DMS53 treated with DMSO at 0.1 percent for 48 hours (cell line): ENCODE data around the gene LPCAT4.
"Not testable (repeated sequence)": the region's sequence is repeated elsewhere in the genome, so short reads cannot be mapped to it uniquely, and the experiment has no call there.

ENCODE experiments used
- DNase-seq: peaks from one replicate; lab custom pipeline; 2025; ENCODE audit not compliant: unreplicated experiment; lab: John Stamatoyannopoulos, UW

LPCAT4 gene, protein sequence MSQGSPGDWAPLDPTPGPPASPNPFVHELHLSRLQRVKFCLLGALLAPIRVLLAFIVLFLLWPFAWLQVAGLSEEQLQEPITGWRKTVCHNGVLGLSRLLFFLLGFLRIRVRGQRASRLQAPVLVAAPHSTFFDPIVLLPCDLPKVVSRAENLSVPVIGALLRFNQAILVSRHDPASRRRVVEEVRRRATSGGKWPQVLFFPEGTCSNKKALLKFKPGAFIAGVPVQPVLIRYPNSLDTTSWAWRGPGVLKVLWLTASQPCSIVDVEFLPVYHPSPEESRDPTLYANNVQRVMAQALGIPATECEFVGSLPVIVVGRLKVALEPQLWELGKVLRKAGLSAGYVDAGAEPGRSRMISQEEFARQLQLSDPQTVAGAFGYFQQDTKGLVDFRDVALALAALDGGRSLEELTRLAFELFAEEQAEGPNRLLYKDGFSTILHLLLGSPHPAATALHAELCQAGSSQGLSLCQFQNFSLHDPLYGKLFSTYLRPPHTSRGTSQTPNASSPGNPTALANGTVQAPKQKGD

DNA sequence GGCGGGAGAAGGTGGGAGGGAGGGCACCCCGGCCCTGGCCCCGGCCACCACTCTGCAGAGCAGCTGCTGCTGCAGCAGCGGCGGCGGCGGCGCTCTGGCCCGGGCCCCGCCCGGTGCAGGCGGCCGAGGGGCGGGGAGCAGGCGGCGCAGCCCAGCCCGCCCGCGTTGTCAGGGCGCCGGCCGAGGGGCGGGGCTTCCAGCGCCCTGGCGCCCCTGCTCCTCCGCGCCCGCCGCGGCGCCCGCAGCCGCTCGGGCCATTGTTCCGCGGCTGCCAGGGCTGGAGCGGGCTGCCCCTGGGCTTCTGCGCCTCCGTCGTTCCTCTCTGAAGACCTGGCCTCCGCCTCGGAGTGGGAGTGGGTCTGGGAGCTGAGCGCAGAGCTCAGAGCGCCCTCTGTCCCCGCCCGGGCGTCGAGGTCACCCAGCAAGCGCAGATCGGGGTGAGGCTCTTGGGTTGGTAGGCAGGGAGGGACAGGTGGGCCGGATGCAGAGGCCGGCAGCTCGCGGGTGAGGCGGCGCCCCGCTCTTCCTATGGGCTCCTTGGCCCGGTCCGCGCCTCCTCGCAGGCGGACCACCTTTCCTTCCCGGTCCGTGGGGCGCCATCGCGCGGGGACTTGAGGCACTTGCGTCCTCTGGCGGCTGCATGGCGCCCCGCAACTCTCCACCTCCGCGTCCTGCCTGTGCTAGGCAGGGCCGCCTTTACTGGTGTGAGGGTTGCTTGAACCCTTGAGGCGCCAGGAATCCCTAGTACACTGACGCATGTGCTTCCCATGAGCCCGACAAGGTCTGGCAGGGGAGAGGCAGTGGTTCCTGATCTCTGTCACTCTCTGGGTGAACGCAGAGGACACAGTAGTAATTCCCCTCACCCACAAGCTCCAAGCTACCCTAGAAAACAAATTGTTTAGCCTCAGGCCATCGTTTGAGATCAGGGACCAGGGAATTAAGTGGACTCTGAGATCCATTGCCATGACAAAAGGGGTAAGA, at the start of gene LPCAT4:
Gene LPCAT4 (minus strand): TSS at position 96 of the 981 bp plus-strand sequence. CDS start 96 bp downstream, outside the sequence.
- DNase-seq, result peak; percentile 50

DNA sequence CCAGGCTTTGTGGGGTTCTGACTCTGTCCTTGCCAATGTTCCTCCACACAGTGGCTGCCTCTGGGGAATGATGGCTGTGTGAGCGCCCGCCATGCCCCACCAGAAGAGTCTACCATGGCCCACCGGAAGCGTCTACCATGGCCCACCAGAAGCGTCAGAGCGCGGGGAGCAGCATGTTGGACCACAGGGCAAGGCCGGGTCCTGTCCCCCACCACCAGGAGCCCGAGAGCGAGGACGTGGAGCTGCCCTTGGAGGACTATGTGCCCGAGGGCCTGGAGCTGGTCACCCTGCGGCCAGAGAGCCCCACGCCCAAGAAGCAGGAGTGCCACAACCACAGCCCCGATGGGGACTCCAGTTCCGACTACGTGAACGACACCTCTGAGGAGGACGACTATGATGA, 42.5 kb upstream of the LPCAT4 start:
- not testable (repeated sequence) for DNase-seq

DNA sequence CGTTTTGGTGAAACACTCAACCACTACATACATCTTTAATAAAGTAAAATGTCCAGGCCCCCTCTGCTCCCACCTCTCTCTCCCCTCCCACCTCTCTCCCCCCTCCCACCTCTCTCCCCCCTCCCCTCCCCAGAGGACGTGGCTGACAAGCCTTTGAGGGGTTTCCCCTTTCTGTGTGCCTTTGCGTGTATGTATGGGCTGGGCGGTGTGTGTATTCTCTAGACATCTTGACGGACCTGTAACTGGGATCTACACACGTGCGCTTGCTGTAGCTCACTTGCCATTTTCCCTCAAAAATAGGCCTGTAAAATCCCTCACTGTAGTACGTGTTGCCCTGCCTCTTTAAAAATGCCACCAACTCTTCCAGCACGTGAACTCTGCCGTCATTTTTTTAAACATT, 42.0 kb upstream of the LPCAT4 start:
- DNase-seq, result not testable (repeated sequence)

DNA sequence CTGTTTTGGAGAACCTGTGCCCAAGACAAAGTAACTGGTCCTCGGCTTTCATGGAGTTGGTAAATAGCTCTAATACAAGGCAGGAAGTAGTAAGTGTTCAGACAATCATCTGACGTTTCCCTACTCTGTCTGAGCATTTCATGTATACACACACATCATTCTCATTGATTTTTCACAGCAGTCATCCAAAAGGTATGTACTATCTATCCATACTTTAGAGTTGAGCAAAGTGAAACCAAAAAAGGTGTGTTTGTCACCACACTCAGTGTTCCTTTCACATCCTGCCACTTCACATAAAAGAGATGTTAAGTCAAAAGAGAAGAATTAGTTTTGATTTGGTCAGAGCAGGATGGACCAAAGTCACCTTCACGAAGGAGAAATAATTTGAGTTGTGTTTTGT, 36.9 kb upstream of the LPCAT4 start:
- not testable (repeated sequence) for DNase-seq

DNA sequence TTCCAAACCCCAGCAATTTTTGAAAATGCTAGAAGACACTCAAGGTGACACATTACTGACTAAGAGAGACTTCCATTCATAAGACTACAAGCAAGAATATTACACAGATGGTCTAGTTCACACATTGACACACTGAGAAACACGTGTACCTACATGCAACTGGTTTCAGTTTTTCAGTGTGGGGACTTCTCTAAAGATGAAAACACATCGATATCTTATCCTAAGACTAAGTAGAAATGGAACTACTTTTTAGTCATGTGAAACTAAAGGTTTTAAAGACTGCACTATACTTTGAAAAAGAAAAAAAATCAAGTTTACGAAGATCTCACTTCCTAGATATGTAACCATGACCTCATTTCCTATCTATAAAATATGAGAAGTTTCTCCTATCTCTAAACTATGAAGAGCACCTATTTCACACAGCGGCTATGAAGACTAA, 36.2 kb upstream of the LPCAT4 start:
- not testable (repeated sequence) for DNase-seq

DNA sequence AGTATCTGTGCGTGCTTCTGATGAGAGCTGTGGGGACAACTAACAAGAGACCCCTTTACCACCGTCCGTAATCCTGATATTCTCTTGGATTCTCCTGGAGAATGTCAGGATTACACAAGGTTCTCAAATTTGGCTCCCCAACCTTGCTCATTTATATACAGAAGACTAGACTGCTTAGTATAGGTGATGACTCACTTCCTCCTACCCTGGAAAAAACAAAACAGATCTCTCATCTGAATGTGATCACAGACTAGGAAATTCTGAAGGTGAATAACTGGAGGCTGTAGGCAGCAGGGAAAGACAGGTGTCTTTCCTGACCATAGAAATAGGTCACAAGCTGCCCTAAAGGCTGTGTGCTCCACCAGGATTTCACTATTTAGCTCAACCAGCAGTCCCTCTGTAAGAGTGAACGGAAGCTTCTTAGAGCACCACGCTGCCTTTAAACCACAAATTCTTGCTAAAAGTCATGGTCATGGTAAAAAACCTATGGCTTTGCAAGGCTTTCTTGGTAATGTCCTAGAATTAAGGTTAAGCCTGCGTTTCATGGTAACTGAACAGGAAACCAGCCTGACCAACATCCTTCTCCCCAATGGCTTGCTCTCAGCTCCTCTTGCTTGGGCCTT, 30.8 kb upstream of the LPCAT4 start:
- not testable (repeated sequence) for DNase-seq

DNA sequence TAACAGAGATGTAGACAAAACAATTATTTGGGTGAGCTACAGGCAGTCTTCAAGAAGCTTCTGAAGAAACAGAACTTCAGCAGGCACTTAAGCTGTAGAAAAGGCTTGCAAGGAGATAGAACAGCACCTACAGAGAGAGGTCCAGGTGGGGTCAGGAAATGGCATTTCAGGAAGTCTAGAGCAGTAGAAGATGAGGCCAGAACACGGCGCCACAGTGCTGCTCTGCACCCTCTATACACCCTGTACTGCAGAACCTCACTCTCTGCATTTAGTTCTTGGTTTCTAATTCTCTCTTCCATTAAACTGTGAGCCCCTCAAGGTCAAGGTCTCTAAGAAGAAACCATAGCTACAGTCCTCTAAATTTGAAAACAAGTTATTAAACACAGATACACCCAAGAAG, 26.0 kb upstream of the LPCAT4 start:
- DNase-seq, result not testable (repeated sequence)

DNA sequence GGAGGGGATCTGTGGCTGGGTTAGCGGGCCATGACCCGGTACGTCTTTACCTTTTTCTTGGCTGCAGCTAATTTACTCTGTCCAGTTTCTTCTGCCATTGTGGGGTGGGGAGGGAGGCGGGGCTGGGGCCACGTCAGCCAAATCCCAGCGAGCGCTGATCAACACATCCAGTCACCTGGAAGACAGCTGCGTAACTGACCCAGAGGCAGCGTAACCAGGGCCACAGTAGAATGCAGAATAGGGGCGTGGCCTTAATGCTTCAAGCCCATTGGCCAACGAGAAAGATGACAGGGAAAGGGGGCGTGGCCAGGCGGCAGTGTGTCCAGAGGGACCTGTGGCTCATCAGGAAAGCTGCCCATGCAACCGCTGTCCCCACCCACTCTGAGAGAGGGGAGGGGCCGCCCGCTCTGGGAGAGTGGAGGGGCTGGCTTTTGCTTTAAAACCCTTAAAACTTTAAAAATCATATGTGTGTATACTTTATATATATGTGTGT, 22.6 kb upstream of the LPCAT4 start:
- not testable (repeated sequence) for DNase-seq

DNA sequence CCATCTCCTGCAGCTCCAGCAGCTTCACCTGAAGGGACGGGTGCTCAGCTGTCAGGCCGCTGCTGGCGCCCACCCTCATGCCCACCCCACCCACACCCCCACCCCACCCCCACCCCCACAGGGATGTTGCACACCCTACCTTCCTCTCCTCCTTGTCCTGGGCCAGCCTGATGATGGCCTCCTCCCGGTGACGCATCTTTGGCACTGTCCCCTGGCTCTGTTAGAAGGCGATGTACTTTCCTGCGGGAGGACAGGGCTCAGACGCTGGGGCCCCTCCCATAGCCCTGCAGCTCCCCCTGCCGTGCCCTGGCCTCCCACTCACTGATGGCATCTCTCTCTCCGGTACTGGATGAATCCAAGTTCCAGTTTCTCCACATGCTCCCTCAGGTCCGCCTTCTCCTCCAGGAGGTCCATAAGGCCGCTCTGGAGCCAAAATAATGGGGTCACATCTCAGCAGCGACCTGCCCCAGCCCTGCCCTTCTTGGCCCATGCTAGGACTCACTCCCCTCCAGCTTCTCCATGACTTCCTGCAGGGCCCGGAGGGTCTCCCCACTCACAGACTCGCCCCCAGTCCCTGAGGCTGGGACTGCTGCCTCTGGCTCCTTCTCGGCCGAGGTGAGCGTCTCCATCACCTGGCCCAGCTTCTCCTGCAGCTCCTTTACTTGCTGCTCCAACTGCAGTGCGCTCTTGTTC, 15.0 kb upstream of the LPCAT4 start:
- DNase-seq, result not testable (repeated sequence)

DNA sequence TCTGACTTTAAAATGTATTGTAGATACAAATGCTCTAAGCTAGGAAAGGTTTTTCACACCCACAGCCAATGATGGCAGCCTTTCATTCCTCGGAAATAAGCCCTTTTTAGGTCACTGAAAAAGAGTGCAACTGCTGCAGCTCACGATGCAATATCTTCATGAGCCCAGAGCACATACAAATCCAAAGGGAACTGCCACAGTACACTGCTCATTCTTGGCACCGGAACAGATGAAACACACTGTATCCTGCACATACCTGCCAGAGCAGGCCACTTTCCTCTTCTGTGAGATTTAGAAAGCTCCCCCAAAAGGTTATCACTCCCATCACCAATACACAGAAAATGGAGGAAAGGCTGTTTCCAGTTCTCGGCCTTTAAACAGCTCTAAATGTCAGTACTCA, 13.5 kb upstream of the LPCAT4 start:
- not testable (repeated sequence) for DNase-seq

DNA sequence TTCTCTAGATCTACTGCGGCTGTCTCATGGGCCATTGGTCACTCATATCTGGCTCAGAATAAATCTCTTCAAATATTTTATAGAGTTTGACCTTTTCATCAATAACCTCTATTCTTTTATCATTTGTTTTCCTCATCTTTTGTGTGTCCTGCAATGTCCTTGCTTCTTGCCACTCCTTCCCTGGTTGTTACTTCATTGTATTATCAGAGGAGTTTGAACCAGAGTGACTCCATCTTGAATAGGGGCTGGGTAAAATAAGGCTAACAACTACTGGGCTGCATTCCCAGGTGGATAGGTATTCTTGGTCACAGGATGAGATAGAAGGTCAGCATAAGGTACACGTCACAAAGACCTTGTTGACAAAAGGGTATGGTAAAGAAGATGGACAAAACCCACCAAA, 9.9 kb upstream of the LPCAT4 start:
- DNase-seq, result no peak

DNA sequence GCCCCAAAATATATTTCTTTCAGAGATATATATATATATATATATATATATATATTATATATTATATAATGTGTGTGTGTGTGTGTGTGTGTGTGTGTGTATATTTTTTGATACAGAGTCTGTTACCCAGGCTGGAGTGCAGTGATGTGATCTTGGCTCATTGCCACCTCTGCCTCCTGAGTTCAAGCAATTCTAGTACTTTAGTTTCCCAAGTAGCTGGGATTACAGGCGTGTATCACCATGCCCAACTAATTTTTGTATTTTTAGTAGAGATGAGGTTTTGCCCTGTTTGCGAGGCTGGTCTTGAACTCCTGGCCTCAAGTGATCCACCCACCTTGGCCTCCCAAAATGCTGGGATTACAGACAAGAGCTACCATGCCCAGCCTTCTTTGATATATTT, 8.5 kb upstream of the LPCAT4 start:
- not testable (repeated sequence) for DNase-seq

DNA sequence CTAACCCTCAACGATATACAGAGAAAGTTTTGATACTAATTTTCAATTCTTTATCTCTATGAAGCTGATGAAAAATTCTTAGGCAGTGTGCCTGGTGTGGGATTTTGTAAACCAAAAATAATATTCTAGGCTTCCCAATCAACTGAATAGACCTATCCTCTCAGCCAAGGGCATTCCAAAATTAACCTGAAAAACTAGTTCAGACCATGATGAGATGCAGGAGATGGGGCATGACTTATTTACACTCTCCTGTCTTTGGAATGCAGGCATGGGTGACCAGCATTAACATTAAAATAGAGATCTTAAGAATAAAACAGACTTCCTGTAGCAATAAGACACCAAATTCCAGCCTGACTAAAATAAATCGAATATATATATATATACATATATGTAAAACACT, 7.8 kb upstream of the LPCAT4 start:
- no peak for DNase-seq

DNA sequence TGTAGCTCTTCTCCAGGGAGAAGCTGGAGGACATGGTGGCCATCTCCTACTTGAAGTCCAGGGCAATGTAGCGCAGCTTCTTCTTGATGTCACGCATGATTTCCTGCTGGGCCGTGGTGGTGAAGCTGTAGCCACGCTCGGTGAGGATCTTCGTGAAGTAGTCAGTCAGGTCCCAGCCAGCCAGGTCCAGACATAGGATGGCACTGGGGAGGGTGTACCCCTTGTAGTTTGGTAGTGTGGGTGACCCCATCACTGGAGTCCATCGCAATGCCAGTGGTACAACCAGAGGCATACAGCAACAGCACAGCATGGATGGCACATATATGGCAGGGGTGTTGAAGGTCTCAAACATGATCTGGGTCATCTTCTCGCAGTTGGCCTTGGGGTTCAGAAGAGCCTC, 7.0 kb upstream of the LPCAT4 start:
- DNase-seq, result no peak

DNA sequence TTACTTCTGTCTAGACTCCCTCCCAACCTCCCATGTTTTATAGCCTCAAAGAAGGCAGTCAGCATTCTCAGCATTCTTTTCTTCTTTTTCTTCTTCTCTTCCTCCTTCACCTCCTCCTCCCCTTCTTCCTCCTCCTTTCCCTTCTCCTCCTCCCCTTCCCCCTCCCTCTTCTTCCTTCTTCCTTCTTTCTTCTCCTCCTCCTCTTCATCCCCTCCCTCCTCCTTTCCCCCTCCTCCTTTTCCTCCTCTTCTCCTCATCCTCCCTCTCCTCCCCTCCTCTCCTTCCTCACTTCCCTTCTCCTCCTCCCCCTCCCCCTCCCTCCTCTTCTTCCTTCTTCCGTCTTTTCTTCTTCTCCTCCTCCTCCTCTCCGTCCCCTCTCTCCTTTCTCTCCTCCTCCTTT, 3.6 kb upstream of the LPCAT4 start:
- no peak for DNase-seq

DNA sequence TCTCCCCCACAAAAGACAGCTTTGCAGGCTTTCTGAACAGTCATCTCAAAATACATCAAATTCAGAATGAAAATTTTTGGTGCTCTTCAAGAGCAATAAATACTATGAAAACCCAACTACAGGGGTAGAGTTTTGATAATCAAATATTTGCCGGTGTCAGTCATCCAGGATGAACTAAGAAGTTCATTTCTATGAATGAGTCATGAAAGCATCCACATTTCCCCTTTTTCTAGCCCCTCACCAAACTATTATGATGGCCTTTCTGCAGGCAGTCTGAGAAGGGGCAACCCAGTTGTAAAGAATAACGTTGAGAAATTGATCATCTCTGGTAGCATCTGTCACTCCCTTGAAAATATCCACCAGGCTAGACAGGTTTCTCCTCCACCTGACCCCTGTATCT, 3.1 kb upstream of the LPCAT4 start:
- no peak for DNase-seq

DNA sequence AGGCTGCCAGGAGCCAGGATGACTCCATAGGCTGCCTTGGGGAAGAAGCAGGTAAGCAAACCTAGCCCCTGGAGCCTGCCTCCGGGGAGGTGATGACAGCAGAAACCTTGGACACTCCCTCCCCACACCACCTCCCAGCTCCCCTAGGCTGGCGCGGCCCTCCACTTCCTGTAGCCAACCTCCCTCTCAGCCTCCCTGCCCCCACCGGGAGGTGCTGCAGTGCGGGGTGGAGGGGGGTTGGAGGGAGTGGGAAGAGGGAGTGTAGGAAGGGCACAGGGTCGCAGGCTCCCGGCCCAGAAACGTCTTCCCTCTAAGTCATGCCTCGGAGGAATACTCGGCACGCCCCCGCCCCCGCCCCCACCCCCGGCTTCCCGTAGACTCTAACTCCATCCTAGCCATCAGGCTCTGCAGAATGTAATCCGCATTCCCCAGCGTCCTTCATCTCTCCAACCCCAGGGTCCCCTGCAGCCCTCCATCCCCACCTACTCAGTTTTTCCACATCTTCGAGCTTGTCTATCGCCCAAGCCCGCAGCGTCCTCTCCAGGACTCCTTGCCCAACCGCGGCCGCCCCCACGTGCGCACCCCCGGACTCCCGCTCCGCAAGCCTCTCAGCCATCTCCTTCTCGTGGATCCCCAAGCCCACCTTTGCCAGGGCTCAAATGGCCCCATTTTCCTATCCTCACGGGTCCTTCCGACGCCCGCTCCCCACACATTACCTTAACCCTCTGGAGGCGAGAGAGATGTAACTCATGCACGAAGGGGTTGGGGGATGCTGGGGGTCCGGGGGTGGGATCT, 528 bp downstream of the LPCAT4 start:
- DNase-seq, result peak; percentile 26

DNA sequence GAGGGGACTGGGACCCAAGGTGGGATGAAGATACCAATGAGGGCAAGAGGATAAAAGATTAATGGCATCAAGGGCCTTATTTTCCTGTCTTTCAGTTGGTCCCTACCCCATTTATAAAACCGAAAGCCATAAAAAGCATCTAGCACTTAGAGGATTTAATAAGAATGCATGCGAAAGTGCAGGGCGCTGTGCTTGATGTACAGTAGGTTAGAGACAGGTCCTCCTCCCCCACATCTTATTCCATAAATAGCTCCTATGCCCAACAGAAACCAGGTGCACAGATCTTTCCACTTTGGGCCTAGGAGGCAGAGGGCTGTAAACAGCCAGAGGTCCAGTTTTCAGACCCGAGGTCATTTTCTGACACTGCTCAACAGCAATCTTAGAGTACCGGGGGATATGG, 1.2 kb downstream of the LPCAT4 start:
- no peak for DNase-seq

DNA sequence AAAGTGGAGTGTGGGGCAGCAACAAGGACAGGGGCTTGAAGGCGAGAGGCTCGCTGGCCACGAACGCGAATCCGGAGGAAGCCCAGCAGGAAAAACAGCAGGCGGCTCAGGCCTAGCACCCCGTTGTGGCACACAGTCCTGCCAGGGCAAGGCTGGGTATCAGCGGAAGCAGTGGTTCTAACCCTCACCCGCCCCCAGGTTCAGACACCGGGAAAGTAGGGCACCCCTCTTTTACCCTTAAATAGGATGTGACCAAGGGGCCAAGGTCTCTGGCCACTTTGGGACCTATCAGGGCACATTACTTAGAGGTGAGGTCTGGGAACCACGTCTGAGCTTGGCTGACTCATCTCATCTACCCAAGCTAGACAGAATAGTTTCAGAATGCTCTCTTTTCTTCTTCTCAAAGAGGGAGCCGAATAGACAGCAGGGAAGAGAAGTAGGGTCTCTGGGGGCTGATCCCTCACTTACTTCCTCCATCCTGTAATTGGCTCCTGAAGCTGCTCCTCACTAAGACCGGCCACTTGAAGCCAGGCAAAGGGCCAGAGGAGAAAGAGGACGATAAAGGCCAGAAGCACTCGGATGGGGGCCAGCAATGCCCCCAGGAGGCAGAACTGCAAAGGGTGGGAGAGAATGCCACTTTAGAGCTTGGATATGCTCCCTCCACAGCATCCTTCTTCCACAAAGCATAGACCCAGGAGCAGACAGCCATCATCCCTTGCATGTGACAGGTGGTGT, 1.7 kb downstream of the LPCAT4 start:
- no peak for DNase-seq
